ENCODE results near the gene PFDN5.

The PFDN5 gene

GRCh38 chr12:53320352-53321195, 25.2 kb downstream of the PFDN5 start:
- no peak overlapping the region for H2AK5ac ChIP-seq (ENCODE audit: low read length)
- H3K23ac ChIP-seq (ENCODE audit: low read length) = no peak overlapping the region
- H3K4ac ChIP-seq (ENCODE audit: low read depth, low read length) = no peak overlapping the region
- H3K56ac ChIP-seq (ENCODE audit: low read length) = peak overlapping the region; percentile 98
- H3K27me3 ChIP-seq (ENCODE audit: insufficient read depth, low read length, poor library complexity) = no peaks in the 10 kb centered on the region
- peaks cover 2% of the 10 kb centered on the region for H3K79me1 ChIP-seq (ENCODE audit: low read length)
- no peak overlapping the region for H2BK15ac ChIP-seq (replicated peaks; ENCODE audit: low read depth)
- H3K18ac ChIP-seq (ENCODE audit: low read length) = no peak overlapping the region
- H3K36me3 ChIP-seq (ENCODE audit: control insufficient read depth, insufficient read depth, low read length) = no peaks in the 10 kb centered on the region
- H2BK5ac ChIP-seq (ENCODE audit: low read length) = peak overlapping the region; percentile 2
- H3K79me2 ChIP-seq (ENCODE audit: control insufficient read depth, insufficient read depth, low read length) = no peaks in the 10 kb centered on the region
- H3K9ac ChIP-seq (ENCODE audit: low read length) = peak overlapping the region; percentile 96
- DNase-seq = no peak
- H3K4me3 ChIP-seq (ENCODE audit: low read length) = peak overlapping the region; percentile 43
- no peak overlapping the region for H3K27ac ChIP-seq (ENCODE audit: low read depth, low read length)
- peak overlapping the region; percentile 60 for H3K4me2 ChIP-seq (ENCODE audit: low read length)
- no peak overlapping the region for H4K5ac ChIP-seq (ENCODE audit: low read length)
- H3K4me1 ChIP-seq (ENCODE audit: control insufficient read depth, low read depth, low read length) = peaks cover 3% of the 10 kb centered on the region
- peak overlapping the region; percentile 40 for H4K8ac ChIP-seq (ENCODE audit: low read depth, low read length)
- H2BK120ac ChIP-seq (ENCODE audit: low read depth, low read length) = no peak overlapping the region
- no CpG with 5 or more reads among the region's 10 CpGs for WGBS (ENCODE audit: extremely low coverage, insufficient coverage, low lambda C conversion rate)

GRCh38 chr12:53324113-53324778, 28.9 kb downstream of the PFDN5 start:
- WGBS (ENCODE audit: extremely low coverage, insufficient coverage, low lambda C conversion rate) = no CpG with 5 or more reads among the region's 28 CpGs

GRCh38 chr12:53324779-53325510, 29.6 kb downstream of the PFDN5 start:
- Histone ChIP-seq H3K4ac (ENCODE audit: low read depth, low read length) (peak overlapping the region; percentile 98), H3K23ac (ENCODE audit: low read length) (peak overlapping the region; percentile 95), H4K5ac (ENCODE audit: low read length) (no peak overlapping the region), H2BK120ac (ENCODE audit: low read depth, low read length) (peak overlapping the region; percentile 96), H3K27ac (ENCODE audit: low read depth, low read length) (peak overlapping the region; percentile 75), H4K8ac (ENCODE audit: low read depth, low read length) (peak overlapping the region; percentile 43), H3K9ac (ENCODE audit: low read length) (peak overlapping the region; percentile 89), H3K4me1 (ENCODE audit: control insufficient read depth, low read depth, low read length) (peaks cover 3% of the 10 kb centered on the region), H2BK15ac (replicated peaks; ENCODE audit: low read depth) (peak overlapping the region; percentile 14), H3K18ac (ENCODE audit: low read length) (peak overlapping the region; percentile 99), H3K56ac (ENCODE audit: low read length) (peak overlapping the region; percentile 86), H3K79me2 (ENCODE audit: control insufficient read depth, insufficient read depth, low read length) (no peaks in the 10 kb centered on the region), H3K79me1 (ENCODE audit: low read length) (peaks cover 2% of the 10 kb centered on the region), H3K4me2 (ENCODE audit: low read length) (peak overlapping the region; percentile 47), H3K36me3 (ENCODE audit: control insufficient read depth, insufficient read depth, low read length) (no peaks in the 10 kb centered on the region), H2AK5ac (ENCODE audit: low read length) (no peak overlapping the region), H2BK5ac (ENCODE audit: low read length) (no peak overlapping the region), H3K4me3 (ENCODE audit: low read length) (peak overlapping the region; percentile 51), H3K27me3 (ENCODE audit: insufficient read depth, low read length, poor library complexity) (no peaks in the 10 kb centered on the region)
- no CpG with 5 or more reads among the region's 69 CpGs for WGBS (ENCODE audit: extremely low coverage, insufficient coverage, low lambda C conversion rate)
- DNase-seq = peak; percentile 89

More at GRCh38 chr12:53324113-53324778, 28.9 kb downstream of the PFDN5 start:
- H4K5ac ChIP-seq (ENCODE audit: low read length) = no peak overlapping the region
- no peaks in the 10 kb centered on the region for H3K79me2 ChIP-seq (ENCODE audit: control insufficient read depth, insufficient read depth, low read length)
- peaks cover 2% of the 10 kb centered on the region for H3K79me1 ChIP-seq (ENCODE audit: low read length)
- H2BK15ac ChIP-seq (replicated peaks; ENCODE audit: low read depth) = no peak overlapping the region
- peak overlapping the region; percentile 86 for H3K56ac ChIP-seq (ENCODE audit: low read length)
- H2BK120ac ChIP-seq (ENCODE audit: low read depth, low read length) = no peak overlapping the region
- H3K4ac ChIP-seq (ENCODE audit: low read depth, low read length) = no peak overlapping the region
- H3K4me2 ChIP-seq (ENCODE audit: low read length) = peak overlapping the region; percentile 47
- no peak overlapping the region for H2AK5ac ChIP-seq (ENCODE audit: low read length)
- H3K4me3 ChIP-seq (ENCODE audit: low read length) = no peak overlapping the region
- H3K9ac ChIP-seq (ENCODE audit: low read length) = peak overlapping the region; percentile 89
- no peak for DNase-seq
- H3K27ac ChIP-seq (ENCODE audit: low read depth, low read length) = no peak overlapping the region
- no peaks in the 10 kb centered on the region for H3K27me3 ChIP-seq (ENCODE audit: insufficient read depth, low read length, poor library complexity)
- H3K18ac ChIP-seq (ENCODE audit: low read length) = no peak overlapping the region
- no peaks in the 10 kb centered on the region for H3K36me3 ChIP-seq (ENCODE audit: control insufficient read depth, insufficient read depth, low read length)
- H3K23ac ChIP-seq (ENCODE audit: low read length) = no peak overlapping the region
- H2BK5ac ChIP-seq (ENCODE audit: low read length) = no peak overlapping the region
- peaks cover 3% of the 10 kb centered on the region for H3K4me1 ChIP-seq (ENCODE audit: control insufficient read depth, low read depth, low read length)
- no peak overlapping the region for H4K8ac ChIP-seq (ENCODE audit: low read depth, low read length)

- peaks cover 3% of the 10 kb centered on the region for H3K4me1 ChIP-seq (ENCODE audit: control insufficient read depth, low read depth, low read length)
- H3K4ac ChIP-seq (ENCODE audit: low read depth, low read length) = peak overlapping the region; percentile 98
- no peak overlapping the region for H3K27ac ChIP-seq (ENCODE audit: low read depth, low read length)
- peak overlapping the region; percentile 43 for H4K8ac ChIP-seq (ENCODE audit: low read depth, low read length)
- peak; percentile 32 for DNase-seq
- H3K79me1 ChIP-seq (ENCODE audit: low read length) = no peaks in the 10 kb centered on the region
- WGBS (ENCODE audit: extremely low coverage, insufficient coverage, low lambda C conversion rate) = no CpG with 5 or more reads among the region's 50 CpGs
- H2BK5ac ChIP-seq (ENCODE audit: low read length) = no peak overlapping the region
- peak overlapping the region; percentile 96 for H2BK120ac ChIP-seq (ENCODE audit: low read depth, low read length)
- no peaks in the 10 kb centered on the region for H3K27me3 ChIP-seq (ENCODE audit: insufficient read depth, low read length, poor library complexity)
- no peaks in the 10 kb centered on the region for H3K79me2 ChIP-seq (ENCODE audit: control insufficient read depth, insufficient read depth, low read length)
- no peak overlapping the region for H3K23ac ChIP-seq (ENCODE audit: low read length)
- peak overlapping the region; percentile 77 for H3K4me2 ChIP-seq (ENCODE audit: low read length)
- H2AK5ac ChIP-seq (ENCODE audit: low read length) = no peak overlapping the region
- no peak overlapping the region for H4K5ac ChIP-seq (ENCODE audit: low read length)
- H3K4me3 ChIP-seq (ENCODE audit: low read length) = no peak overlapping the region
- H2BK15ac ChIP-seq (replicated peaks; ENCODE audit: low read depth) = no peak overlapping the region
- peak overlapping the region; percentile 89 for H3K9ac ChIP-seq (ENCODE audit: low read length)
- no peaks in the 10 kb centered on the region for H3K36me3 ChIP-seq (ENCODE audit: control insufficient read depth, insufficient read depth, low read length)
- H3K56ac ChIP-seq (ENCODE audit: low read length) = peak overlapping the region; percentile 86
- H3K18ac ChIP-seq (ENCODE audit: low read length) = peak overlapping the region; percentile 99
Observed at GRCh38 chr12:53325511-53326061, 30.2 kb downstream of the PFDN5 start.

- H3K56ac ChIP-seq (ENCODE audit: low read length) = no peak overlapping the region
- H3K9ac ChIP-seq (ENCODE audit: low read length) = no peak overlapping the region
- DNase-seq = no peak
- no peak overlapping the region for H2BK120ac ChIP-seq (ENCODE audit: low read depth, low read length)
- no peak overlapping the region for H4K8ac ChIP-seq (ENCODE audit: low read depth, low read length)
- H3K4ac ChIP-seq (ENCODE audit: low read depth, low read length) = no peak overlapping the region
- H3K18ac ChIP-seq (ENCODE audit: low read length) = no peak overlapping the region
- H3K4me1 ChIP-seq (ENCODE audit: control insufficient read depth, low read depth, low read length) = no peaks in the 10 kb centered on the region
- no peak overlapping the region for H3K4me2 ChIP-seq (ENCODE audit: low read length)
- no peaks in the 10 kb centered on the region for H3K79me2 ChIP-seq (ENCODE audit: control insufficient read depth, insufficient read depth, low read length)
- no peak overlapping the region for H2BK15ac ChIP-seq (replicated peaks; ENCODE audit: low read depth)
- H3K27ac ChIP-seq (ENCODE audit: low read depth, low read length) = no peak overlapping the region
- H2BK5ac ChIP-seq (ENCODE audit: low read length) = no peak overlapping the region
- no peak overlapping the region for H2AK5ac ChIP-seq (ENCODE audit: low read length)
- no peaks in the 10 kb centered on the region for H3K79me1 ChIP-seq (ENCODE audit: low read length)
- no peaks in the 10 kb centered on the region for H3K27me3 ChIP-seq (ENCODE audit: insufficient read depth, low read length, poor library complexity)
- no peak overlapping the region for H4K5ac ChIP-seq (ENCODE audit: low read length)
- H3K23ac ChIP-seq (ENCODE audit: low read length) = no peak overlapping the region
- no CpG with 5 or more reads among the region's 8 CpGs for WGBS (ENCODE audit: extremely low coverage, insufficient coverage, low lambda C conversion rate)
- H3K36me3 ChIP-seq (ENCODE audit: control insufficient read depth, insufficient read depth, low read length) = no peaks in the 10 kb centered on the region
- no peak overlapping the region for H3K4me3 ChIP-seq (ENCODE audit: low read length)
Observed at GRCh38 chr12:53326460-53327185, 31.3 kb downstream of the PFDN5 start.
